IPS-20b (cell line): Measurements from ENCODE around the gene C6orf62.
A peak's percentile ranks its signal among the peaks of the same experiment; 100 is the strongest.
"Not testable (repeated sequence)": the region's sequence is repeated elsewhere in the genome, so short reads cannot be mapped to it uniquely, and the experiment has no call there.

Experiments
- H3K27ac ChIP-seq: one replicate; pipeline ENCODE4 v1.5.1; 2013; ENCODE audit warnings: low read length
- H3K27me3 ChIP-seq: 2 replicates; pipeline ENCODE4 v1.6.1; 2013; ENCODE audit warnings: mild to moderate bottlenecking, low read length, inconsistent platforms; ENCODE audit not compliant: insufficient read depth
- H3K36me3 ChIP-seq: 2 replicates; pipeline ENCODE4 v1.6.1; 2013; ENCODE audit warnings: low read depth, mild to moderate bottlenecking, inconsistent platforms, low read length, moderate library complexity; ENCODE audit not compliant: insufficient read depth
- H3K4me1 ChIP-seq: 2 replicates; pipeline ENCODE4 v1.6.1; 2013; ENCODE audit warnings: mild to moderate bottlenecking, control low read depth, inconsistent platforms, low read length, moderate library complexity; ENCODE audit not compliant: insufficient read depth
- H3K4me3 ChIP-seq: 2 replicates; pipeline ENCODE4 v1.5.1; 2013; ENCODE audit warnings: mild to moderate bottlenecking, low read length, inconsistent platforms
- H3K9ac ChIP-seq: 2 replicates; pipeline ENCODE4 v1.6.1; 2013; ENCODE audit warnings: low read depth, mild to moderate bottlenecking, inconsistent platforms, low read length, moderate library complexity
- H3K9me3 ChIP-seq: 2 replicates; pipeline ENCODE4 v1.6.1; 2013; ENCODE audit warnings: mild to moderate bottlenecking, low read depth, low read length, inconsistent platforms; ENCODE audit not compliant: insufficient read depth

Gene C6orf62

DNA sequence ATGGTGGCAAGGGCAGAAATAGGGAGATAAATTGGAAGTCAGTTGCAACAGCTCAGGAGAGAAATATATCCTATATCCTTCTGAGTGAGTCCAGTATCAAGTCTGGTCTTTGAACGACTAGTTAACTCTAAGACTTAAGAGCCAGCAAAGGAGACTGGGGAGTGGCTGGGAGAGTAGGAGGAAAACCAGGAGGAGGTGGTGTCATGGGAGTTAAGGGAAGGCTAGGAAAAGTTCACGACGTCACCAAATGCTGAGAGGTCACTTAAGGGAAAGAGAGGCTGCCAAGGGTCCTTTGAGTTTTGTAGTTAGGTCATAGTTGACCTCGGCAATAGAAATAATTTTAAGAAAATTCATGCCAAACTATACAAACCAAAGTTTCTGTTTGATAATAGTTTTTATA is 27.0 kb downstream of the C6orf62 start:
- no peak overlapping the region for H3K27ac ChIP-seq
- H3K9me3 ChIP-seq: no peaks in the 10 kb centered on the region
- peaks cover 3% of the 10 kb centered on the region; the same call in 1 of the 2 replicates for H3K4me1 ChIP-seq
- no peaks in the 10 kb centered on the region for H3K27me3 ChIP-seq
- no peak overlapping the region for H3K9ac ChIP-seq
- H3K4me3 ChIP-seq: no peak overlapping the region
- peaks cover 3% of the 10 kb centered on the region for H3K36me3 ChIP-seq

DNA sequence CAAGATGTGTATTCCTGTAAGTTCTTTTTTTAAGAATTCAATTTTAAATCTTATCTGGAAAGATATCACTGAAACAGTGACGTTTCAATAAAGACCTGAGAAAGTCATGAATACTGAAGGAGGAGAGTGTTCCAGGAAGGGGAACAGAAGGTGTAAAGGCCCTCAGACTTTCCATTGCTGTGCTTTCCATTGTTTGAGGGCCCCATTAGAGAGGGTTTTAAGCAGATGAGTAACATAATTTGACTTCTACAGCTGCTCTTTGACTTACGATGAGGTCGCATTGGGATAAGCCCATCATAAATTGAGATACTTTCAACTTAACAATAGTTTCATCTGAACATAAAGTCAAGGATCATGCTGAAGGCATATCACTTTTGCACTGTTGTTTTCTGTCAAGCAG is 27.4 kb downstream of the C6orf62 start:
- no peaks in the 10 kb centered on the region for H3K9me3 ChIP-seq
- H3K36me3 ChIP-seq: peaks cover 3% of the 10 kb centered on the region

DNA sequence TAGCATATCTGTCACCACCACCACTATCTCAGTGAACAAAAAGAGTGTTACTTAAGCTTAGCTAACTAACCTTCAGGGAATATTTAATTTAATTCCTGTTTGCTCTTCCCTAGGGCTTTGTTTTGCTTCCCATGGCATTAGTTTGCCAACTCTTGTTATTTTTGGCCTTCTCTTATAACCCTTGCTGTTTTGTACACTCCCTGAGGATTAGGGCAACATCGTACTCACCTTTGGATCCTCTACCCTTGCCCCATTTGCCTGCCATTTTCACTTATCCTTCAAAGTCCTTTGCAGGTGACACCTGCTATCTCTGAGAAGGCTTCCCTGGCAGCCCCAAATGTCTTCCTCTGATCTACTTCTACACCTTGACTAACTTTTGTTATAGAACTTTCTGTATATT is 28.4 kb downstream of the C6orf62 start:
- H3K27ac ChIP-seq: no peak overlapping the region

More for the DNA sequence above, 27.4 kb downstream of the C6orf62 start:
- no peak overlapping the region for H3K9ac ChIP-seq
- no peak overlapping the region for H3K4me3 ChIP-seq
- H3K27me3 ChIP-seq: no peaks in the 10 kb centered on the region
- H3K27ac ChIP-seq: no peak overlapping the region
- H3K4me1 ChIP-seq: peaks cover 3% of the 10 kb centered on the region; the same call in 1 of the 2 replicates

DNA sequence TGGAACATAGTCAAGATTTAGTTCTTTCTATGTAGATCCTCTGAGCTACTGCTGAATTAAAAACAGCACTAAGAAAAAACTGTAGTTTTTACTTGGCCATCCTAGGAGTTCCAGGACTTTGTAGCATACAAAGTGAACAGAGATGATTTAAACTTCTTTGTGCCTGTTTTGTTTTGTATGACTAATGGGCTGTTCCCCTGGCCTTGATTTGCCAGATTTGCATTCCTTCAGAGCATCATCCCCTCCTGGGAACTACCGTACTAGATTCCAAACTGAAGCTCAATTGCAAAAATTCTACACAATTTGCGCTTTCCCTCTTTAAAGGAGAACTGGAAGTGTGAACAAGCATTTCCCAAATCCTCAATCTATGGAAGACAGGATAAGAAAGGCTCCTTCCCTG is 29.0 kb downstream of the C6orf62 start:
- H3K9me3 ChIP-seq: no peaks in the 10 kb centered on the region
- H3K27ac ChIP-seq: no peak overlapping the region
- peaks cover 3% of the 10 kb centered on the region; the same call in 1 of the 2 replicates for H3K4me1 ChIP-seq
- peak overlapping the region; percentile 41; the same call in 1 of the 2 replicates for H3K9ac ChIP-seq
- H3K4me3 ChIP-seq: no peak overlapping the region
- no peaks in the 10 kb centered on the region for H3K27me3 ChIP-seq
- peaks cover 3% of the 10 kb centered on the region for H3K36me3 ChIP-seq

More for the DNA sequence above, 28.4 kb downstream of the C6orf62 start:
- no peak overlapping the region for H3K9ac ChIP-seq
- H3K27me3 ChIP-seq: no peaks in the 10 kb centered on the region
- H3K4me1 ChIP-seq: peaks cover 3% of the 10 kb centered on the region; the same call in 1 of the 2 replicates
- H3K4me3 ChIP-seq: no peak overlapping the region
- H3K36me3 ChIP-seq: peaks cover 3% of the 10 kb centered on the region
- H3K9me3 ChIP-seq: no peaks in the 10 kb centered on the region

DNA sequence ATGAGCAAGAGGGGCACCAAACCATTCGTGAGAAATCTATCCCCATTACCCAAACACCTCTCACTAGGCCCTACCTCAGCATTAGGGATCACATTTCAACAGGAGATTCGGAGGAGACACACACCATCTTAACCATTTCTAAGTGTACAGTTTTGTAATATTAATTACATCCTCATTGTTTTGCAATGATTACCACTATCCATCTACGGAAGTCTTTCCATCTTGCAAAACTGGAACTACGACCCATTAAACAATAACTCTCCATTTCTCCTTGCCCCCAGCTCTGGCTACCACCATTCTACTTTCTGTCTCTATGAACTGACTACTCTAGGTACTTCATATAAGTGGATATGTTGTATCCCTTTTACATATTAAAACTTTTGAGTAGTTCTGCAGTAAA is 32.0 kb downstream of the C6orf62 start:
- peaks cover 17% of the 10 kb centered on the region; the same call in 1 of the 2 replicates for H3K4me1 ChIP-seq
- no peak overlapping the region for H3K27ac ChIP-seq
- H3K9ac ChIP-seq: no peak overlapping the region
- H3K4me3 ChIP-seq: no peak overlapping the region
- H3K27me3 ChIP-seq: no peaks in the 10 kb centered on the region
- H3K9me3 ChIP-seq: no peaks in the 10 kb centered on the region
- peaks cover 3% of the 10 kb centered on the region for H3K36me3 ChIP-seq

DNA sequence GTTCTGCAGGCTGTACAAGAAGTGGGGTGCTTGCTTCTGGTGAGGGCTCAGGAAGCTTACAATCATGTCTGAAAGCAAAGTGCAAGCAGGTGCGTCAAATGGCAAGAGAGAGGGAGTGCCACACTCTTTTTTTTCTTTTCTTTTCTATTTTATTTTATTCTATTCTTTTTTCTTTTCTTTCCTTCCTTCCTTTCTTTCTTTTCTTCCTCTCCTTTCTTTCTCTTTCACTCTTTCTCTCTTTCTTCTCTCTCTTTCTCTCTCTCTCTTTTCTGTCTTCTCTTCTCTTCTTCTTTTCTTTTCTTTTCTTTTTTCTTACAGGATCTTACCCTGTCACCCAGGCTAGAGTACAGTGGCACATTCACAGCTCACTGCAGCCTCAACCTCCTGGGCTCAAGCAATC is 32.5 kb downstream of the C6orf62 start:
- Histone ChIP-seq H3K36me3 (peaks cover 3% of the 10 kb centered on the region), H3K9me3 (no peaks in the 10 kb centered on the region), H3K27me3 (no peaks in the 10 kb centered on the region), H3K9ac (no peak overlapping the region), H3K4me3 (no peak overlapping the region), H3K4me1 (peaks cover 17% of the 10 kb centered on the region; the same call in 1 of the 2 replicates), H3K27ac (no peak overlapping the region)

DNA sequence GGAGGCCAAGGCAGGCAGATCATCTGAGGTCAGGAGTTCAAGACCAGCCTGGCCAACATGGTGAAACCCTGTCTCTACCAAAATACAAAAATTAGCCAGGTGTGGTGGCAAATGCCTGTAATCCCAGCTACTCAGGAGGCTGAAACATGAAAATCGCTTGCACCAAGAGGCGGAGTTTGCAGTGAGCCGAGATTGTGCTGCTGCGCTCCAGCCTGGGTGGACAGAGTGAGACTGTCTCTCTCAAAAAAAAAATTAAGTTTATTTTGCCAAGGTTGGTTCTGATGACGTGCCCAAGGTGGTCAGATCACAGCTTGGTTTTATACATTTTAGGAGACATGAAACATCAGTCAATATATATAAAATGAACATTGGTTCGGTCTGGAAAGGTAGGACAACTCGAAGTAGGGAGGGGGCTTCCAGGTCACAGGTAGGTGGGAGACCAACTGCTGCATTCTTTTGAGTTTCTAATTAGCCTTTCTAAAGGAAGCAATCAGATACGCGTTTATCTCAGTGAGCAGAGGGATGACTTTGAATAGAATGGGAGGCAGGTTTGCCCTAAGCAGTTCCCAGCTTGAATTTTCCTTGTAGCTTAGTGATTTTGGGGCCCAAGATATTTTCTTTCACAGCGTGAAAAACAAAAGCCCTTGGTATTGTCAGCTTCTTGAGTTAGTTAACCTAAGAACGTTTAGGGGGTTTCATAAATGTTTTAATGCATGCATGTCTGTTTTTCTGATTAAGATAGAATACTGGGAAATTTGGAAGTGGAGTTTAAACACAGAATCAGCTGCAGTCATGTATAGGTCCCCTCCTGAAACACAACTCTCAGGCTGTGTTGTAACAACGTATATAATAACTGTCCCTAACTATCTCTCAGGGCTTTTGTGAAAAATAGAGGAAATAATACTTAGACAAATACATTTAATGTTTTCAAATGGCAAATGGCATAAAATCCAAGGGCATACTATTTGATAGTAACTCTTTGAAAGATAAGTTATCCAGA is 35.4 kb downstream of the C6orf62 start:
- Histone ChIP-seq H3K27me3 (no peaks in the 10 kb centered on the region), H3K9ac (peak overlapping the region; percentile 69; the same call in 1 of the 2 replicates), H3K36me3 (peaks cover 1% of the 10 kb centered on the region), H3K4me3 (peak overlapping the region; percentile 28; the same call in 1 of the 2 replicates), H3K4me1 (peaks cover 14% of the 10 kb centered on the region; the same call in 1 of the 2 replicates), H3K9me3 (no peaks in the 10 kb centered on the region), H3K27ac (peak overlapping the region; percentile 59)

DNA sequence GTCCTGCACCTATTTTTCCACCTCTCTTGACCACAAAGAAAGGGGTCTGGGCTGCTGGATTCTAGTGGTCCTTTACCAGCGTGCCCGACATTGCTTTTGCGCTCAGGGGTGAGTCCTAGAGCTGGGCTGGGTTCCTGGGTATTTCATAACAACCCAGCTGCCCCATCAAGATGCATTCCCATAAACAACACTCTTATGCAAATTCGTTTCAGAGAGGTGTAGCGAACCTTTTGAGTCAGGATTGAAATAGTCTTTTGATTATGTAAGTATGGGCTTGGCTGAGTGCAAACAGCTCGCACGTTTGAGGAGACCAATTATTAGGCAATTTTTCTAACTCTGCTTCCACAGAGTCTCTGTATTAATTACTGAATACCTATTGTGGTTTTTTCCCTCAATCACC is 38.4 kb downstream of the C6orf62 start:
- Histone ChIP-seq H3K9me3 (no peaks in the 10 kb centered on the region), H3K4me1 (peaks cover 14% of the 10 kb centered on the region; the same call in 1 of the 2 replicates), H3K36me3 (no peaks in the 10 kb centered on the region), H3K27ac (no peak overlapping the region), H3K27me3 (no peaks in the 10 kb centered on the region), H3K4me3 (no peak overlapping the region), H3K9ac (no peak overlapping the region)

DNA sequence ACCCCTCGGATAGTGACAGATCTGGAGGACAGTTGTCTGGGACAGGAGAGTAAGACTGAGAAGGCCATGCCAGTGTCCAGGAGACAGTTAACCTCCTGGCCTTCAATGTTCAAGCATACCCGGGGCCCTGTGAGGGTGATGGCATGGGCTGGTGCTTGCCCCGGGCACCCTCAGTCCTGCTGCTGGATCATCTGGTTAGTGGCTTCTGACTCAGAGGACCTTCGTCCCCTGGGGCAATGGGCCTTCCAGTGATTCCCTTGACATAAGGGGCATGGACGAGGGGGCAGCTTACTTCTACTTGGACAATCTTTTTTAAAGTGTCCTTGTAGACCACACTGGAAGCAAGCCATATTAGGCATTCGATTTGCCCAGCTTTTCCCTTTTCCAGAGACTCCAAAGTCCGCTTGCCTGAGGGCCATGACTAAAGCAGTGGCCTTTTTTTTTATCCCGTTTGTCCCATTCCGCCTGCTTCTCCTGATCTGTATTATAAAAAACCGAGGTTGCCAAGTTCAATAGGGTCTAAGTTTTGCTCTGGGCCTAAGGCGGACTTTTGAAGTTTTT is 40.1 kb downstream of the C6orf62 start:
- H3K4me3 ChIP-seq, H3K9ac ChIP-seq, H3K4me1 ChIP-seq, H3K36me3 ChIP-seq, H3K27me3 ChIP-seq, H3K27ac ChIP-seq: not testable (repeated sequence)
- H3K9me3 ChIP-seq: peaks cover 11% of the 10 kb centered on the region

DNA sequence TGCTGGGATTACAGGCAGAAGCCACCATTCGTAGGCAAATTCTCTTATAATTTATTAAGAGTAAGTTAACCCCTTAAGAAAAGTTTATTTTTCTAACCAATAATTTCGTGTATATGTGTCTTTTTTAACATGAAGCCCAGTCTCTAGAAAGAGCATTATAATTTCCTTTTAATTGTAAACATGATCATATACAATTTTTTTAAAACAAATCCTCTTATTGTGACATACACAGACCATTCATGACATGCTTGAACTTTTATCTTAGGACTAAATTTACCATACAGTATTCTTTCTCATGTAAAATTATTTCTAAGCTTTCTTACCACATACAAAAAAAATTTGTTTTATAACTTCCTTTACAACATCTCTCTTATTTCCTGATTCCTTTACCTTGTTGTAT is 45.3 kb downstream of the C6orf62 start:
- Histone ChIP-seq H3K9me3 (peaks cover 56% of the 10 kb centered on the region), H3K27me3 (no peaks in the 10 kb centered on the region), H3K27ac (no peak overlapping the region), H3K4me3 (no peak overlapping the region), H3K9ac (no peak overlapping the region), H3K36me3 (peaks cover 16% of the 10 kb centered on the region), H3K4me1 (no peaks in the 10 kb centered on the region)

DNA sequence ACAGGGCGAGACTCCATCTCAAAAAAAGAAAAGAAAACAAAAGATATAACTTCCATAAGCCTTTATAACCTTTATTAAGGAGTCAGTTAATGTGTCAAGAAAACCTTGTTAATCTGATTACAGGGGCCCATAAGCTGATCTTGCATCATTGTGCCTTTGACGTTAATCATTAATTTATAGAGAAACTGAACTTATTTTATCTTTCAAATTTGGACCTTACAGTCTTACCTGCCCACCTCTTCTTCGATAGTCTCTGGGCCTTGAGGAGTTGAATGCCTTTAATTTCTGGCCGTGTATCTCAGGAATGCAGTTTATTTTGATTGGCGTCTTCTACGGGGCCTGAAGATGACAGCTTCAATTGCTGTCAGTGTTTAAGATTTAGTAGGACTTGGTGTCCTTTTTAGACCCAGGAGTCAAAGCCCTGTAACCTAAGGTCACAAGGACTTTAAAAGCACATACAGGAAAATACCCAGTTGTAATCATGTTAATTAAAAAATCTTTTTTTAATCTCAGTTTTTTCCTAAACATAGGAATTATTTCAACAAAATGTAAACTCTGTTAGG is 46.3 kb downstream of the C6orf62 start:
- Histone ChIP-seq H3K4me1 (no peaks in the 10 kb centered on the region; the same call in 1 of the 2 replicates), H3K27ac (no peak overlapping the region), H3K9me3 (peaks cover 59% of the 10 kb centered on the region), H3K9ac (no peak overlapping the region), H3K27me3 (no peaks in the 10 kb centered on the region), H3K4me3 (no peak overlapping the region), H3K36me3 (peaks cover 16% of the 10 kb centered on the region)
